CD1c-positive myeloid dendritic cell (primary cell): Measurements from ENCODE around the gene MB.
A peak's percentile ranks its signal among the peaks of the same experiment; 100 is the strongest.

ENCODE experiments used
- DNase-seq: peaks from one replicate; pipeline ENCODE4 v3.0.0-alpha.2; 2016; ENCODE audit errors: extremely low spot score

The MB gene

DNA sequence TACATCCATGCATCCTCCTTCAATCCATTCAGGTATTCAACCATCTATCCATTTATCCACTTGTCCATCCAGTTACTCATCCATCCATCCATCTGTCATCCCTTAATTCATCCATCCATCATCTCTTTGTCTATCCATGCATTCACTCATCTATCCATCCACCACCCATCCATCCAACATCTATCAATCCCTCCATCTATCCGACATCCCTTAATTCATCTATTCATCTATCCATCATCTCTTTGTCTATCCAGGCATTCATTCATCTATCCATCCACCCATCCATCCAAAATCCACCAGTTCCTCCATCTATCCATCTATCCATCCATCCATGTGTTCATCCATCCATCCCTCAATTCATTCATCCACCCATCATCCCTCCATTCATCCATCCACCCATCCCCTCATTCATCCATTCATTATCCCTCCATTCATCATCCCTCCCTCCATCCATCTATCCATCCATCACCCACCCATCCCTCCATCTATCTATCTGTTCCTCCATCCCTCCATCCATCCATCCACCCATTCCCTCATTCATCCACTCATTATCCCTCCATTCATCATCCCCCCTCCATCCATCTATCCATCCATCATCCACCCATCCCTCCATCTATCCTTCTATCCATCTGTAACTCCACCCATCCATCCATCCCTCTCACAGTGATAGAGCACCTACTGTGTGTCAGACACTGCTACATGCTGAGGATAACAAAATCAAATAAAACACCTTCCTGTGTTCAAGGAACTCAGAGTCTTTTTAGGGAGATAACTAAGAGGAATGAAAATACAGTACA is 1.5 kb upstream of the MB start:
- no peak for DNase-seq

GRCh38 chr22:35616043-35616442 is 1.1 kb downstream of the MB start:
- no peak for DNase-seq

- no peak for DNase-seq
These were observed 2.0 kb downstream of the MB start for GRCh38 chr22:35615156-35615555.

DNA sequence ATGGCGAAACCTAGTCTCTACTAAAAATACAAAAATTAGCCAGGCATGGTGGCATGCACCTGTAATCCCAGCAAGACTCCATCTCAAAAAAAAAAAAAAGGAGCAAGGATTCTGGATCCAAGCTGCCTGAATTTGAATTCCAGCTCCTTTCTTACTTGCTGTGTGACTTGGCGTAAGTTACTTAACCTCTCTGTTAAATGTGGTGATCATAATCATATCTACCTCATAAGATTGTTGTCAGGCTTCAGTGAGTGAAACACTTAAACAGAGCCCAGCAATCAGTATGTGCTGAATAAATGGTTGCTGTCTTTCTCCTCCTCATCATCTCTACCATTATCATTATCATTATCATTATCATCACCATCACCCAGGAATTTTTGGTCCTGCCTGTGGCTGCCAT is 2.7 kb downstream of the MB start:
- DNase-seq = no peak

- DNase-seq = no peak
These were observed 4.2 kb downstream of the MB start for GRCh38 chr22:35612903-35613302.

GRCh38 chr22:35611891-35612576 is 5.1 kb downstream of the MB start:
- peak; percentile 93 for DNase-seq

DNA sequence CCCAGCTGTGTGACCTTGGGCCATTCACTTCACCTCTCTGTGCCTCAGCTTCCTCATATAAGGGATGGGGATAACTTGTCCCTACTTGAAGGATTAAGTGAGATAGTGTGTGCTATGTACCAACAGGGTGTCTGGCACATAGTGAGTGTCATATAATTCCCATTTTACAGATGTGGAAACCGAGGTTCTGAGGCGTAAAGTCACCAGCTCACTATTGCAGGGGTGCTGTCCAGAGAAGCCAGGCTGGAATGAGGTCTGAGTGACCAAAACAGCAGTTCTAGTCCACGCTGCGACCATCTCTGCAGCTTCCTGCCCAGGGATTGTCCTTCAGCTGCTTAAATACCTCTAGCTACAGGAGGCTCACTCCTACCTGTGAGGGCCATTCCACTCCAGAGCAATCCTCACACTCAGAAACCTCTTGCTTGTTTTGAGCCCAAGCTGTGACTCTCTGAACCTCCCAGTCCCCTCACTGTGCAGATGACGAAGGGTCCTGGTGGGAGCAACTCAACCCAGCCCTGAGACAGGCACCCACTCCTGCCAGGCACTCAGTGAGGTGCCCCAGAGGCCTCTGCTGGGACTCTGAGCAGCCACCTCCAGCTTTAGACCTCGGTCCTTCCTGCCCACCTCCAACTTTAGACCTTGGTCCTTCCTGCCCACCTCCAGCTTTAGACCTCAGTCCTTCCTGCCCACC is 5.8 kb downstream of the MB start:
- DNase-seq = no peak

DNA sequence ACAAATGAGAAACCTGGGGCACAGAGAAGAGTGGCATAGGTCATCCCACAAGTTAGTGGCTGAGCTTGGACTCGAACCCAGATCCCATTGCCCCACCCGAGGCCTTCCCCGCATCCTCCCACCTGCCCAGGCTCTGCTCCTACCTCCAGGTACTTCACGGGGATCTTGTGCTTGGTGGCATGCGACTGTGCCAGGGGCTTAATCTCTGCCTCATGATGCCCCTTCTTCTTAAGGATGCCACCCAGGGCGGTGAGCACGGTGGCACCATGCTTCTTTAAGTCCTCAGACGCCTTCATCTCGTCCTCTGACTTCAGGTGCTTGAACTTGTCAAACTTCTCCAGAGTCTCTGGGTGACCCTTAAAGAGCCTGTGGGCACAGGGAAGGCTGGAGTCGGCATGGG is 6.4 kb downstream of the MB start:
- no peak for DNase-seq

DNA sequence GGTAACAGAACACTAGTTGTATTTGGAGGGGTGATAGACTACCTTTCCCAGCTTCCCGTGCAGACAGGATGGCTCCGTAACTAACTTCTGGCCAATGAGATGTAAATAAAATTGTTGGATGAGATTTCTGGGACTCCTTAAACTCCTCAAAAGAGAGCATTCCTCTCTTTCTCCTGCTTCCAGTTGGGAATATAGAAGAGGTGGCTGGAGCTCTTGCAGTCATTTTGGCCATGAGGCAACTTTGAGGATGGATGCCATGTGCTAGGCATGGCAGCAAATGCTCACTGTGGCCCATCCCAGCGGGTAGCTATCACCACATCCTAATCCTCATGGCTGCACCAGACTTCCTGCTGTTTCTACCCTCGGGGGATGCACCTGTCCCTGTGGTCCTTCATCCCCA is 7.4 kb downstream of the MB start:
- no peak for DNase-seq

DNA sequence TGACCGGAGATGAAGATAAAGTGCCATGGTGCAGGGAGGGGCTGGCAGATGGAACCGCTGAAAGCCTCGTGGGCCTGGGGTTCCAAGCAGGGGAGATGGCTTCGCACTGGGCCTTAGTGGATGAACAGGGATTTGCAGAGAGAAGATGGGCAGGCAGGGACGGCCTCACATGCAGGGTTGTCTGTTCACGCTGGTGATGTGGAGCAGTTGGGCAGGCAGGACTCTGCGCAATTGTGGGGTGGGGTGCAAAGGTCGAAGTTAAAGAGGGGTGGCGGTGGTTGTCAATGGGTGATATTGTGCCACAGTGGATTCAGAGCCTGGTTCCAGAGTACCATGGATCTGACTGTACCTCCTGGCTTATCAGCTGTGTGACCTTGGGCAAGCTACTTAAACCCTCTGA is 7.9 kb downstream of the MB start:
- DNase-seq = no peak

GRCh38 chr22:35608088-35608487 is 9.0 kb downstream of the MB start:
- DNase-seq = no peak

DNA sequence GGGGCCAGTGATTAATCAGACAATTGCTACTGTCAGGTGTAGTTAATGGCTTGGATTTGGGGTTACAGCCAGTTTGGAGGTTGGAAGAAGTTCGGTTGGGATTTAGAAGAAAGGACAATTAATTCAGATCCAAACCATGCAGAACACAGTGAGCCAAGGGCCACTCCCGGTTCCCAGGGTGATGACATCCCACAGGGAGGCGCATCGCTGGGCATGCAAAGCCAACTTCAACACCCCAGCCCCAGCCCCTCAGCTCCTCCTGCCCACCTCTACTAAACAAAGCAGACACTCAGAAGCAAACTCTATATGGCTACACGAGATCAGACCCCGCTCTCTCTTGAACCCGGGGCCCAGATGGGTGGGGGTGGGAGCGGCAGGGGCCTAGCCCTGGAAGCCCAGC is 10.2 kb downstream of the MB start:
- no peak for DNase-seq

DNA sequence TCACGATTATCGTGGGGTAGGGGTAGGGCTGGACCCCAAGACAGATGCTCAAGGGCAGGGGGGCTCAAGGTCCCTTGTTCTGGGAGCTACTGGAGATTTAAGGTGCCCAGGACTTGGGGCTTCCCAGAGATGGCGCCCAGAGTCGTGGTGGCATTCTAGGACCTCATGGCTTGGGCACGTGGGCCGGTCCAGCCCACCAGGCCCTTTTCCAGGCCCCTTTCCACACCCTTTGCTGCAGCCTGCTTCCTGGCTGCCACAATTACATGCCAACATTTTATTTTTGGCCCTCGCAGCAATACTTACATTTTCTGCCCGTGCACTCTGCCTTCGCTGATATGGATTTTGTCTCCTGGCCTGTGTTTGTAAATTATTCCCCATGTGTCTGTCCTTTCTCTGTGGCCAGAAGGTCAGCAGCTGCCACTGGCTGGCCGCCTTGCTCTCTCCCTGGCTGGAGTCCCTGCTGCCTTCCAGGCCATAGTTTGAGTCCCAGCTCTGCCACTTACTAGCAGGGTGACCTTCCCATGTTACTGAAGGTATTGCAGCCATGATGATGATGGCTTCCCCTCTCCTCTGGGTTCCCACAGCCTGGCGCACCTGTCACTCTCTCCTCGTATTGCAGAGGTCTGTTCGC is 11.2 kb downstream of the MB start:
- DNase-seq = no peak

GRCh38 chr22:35605369-35605680 is 11.8 kb downstream of the MB start:
- no peak for DNase-seq

DNA sequence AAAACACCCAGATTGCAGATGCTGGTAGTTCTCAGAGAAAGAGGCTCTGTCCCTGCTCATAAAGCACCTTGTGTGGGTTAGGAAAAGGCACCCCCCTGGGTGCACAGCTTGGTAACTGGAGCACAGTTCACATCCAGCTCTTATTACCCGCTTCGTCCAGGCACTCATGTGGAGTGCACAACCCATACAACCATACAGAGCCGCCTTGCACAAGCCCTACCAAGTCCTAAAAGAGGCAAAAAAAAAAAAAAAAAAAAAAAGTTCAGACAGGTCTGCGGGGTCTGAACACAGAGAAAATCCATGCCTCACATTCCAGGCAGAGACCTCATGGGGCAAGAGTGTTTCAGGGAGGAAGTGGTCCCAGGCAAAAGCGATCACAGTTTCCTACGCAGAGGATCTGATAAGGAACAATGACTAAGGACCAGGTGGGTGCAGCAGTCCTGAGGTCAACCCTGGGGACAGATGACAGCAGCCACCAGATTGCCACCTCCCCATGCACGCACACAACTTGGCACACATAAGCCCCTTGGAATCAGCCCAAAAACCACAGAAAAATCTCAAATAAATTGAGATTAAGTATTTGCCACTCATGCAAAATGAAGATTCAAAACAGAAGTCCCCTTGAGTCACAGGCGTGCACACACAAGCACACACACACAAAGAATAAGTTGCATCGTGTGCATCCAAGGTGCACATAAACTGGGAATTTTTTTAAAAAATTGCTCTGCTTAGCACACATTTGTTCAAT is 12.3 kb downstream of the MB start:
- DNase-seq = peak; percentile 92

DNA sequence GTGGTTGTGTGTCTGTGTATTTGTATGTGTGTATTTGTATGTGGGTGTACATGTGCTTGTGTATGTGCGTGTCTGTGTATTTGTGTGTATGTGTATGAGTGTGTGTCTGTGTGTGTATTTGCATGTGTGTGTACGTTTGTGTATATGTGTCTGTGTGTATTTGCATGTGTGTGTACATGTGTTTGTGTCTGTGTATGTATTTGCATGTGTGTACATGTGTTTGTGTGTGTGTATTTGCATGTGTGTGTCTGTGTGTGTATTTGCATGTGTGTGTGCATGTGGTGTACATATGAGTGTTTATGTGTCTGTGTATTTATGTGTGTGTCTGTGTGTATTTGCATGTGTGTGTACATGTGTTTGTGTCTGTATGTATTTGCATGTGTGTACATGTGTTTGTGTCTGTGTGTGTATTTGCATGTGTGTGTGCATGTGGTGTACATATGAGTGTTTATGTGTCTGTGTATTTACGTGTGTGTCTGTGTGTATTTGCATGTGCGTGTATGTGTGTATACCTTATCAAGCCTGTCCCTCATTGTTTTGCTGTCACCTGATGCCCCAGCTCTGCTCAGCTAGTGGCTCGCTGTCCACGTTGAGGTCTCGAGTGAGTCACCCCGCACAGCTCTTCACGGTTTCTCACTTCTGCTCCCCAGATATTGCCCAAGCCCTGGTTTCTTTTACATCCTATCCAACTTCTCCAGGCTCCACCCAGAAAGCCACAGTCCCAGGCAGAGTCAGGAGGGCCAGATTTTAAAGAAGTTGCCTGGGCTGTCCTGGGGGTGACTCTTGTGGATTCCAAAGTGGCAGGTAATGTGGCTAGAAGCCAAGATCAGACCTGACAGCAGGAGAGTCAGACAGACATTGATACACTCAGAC is 15.2 kb downstream of the MB start:
- peak; percentile 96 for DNase-seq

DNA sequence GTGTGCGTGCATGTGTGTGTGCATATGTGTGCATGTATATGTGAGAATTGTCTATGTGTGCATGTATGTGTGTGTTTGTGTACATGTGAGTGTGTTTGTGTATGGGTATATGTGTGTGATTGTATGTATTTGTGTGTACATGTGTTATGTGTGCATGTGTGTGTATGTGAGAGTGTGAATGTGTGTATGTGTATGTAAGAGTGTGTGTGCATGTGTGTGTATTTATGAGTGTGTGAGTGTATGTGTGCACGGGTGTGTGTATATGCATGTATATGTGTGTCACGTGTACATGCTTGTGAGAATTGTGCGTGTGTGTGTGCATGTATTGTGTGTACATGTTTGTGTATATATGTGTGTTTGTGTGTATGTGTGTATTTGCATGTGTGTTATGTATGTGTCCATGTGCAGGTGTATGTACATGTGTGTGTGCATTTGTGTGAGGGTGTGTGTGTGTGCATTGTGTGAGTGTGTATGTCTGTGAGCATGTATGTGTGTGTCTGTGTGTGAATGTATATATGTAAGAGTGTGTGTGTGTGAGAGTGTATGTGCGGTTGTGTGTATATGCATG is 16.0 kb downstream of the MB start:
- DNase-seq = no peak

DNA sequence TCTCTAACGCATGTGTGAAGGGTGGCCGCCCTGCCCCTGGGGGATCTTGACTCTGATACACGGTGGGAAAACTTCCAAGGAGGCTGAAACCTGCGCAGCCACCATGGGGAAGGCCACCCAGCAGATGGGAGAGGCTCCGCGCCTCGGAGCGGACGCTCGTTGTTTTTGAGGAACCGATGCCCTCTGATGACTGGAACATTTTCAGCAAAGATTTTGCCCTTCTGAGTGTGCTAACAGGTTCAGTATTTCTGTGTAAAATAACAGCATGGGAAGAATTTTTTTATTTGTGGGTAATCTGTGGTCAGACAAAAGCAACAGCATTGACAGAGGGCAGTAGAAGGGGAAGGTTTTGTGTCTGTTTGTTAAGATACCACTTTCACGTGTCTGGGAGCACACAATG is 16.7 kb downstream of the MB start:
- peak; percentile 91 for DNase-seq

- DNase-seq = no peak
These were observed 17.8 kb downstream of the MB start for GRCh38 chr22:35599364-35599763.

GRCh38 chr22:35598396-35598710 is 18.8 kb downstream of the MB start:
- DNase-seq = peak; percentile 47
